Measurements from ENCODE around the gene HLA-B.

Gene HLA-B

GRCh38 chr6:31354864-31355582 is 2.0 kb downstream of the HLA-B start:
- no peaks in the 10 kb centered on the region for H3K9me3 ChIP-seq (replicated peaks; ENCODE audit: insufficient read depth, low read length)
- TF ChIP-seq EZH2phosphoT487 (IDR thresholded peaks at IDR 0.05; ENCODE audit: low read length), result no peak
- TF ChIP-seq EZH2 (optimal IDR thresholded peaks at IDR 0.05; ENCODE audit: low read depth, low read length), result no peak
- no peak for TF ChIP-seq CTCF (IDR thresholded peaks at IDR 0.05; ENCODE audit: low read length)
- H3K79me2 ChIP-seq (ENCODE audit: low read length), result peaks cover 10% of the 10 kb centered on the region
- H3K36me3 ChIP-seq (replicated peaks; ENCODE audit: insufficient read depth, low read length), result no peaks in the 10 kb centered on the region
- DNase-seq, result no peak
- H3K9me2 ChIP-seq (replicated peaks; ENCODE audit: insufficient read depth, low read length), result no peaks in the 10 kb centered on the region
- no peak overlapping the region for H3K9ac ChIP-seq (ENCODE audit: low read length)
- no peaks in the 10 kb centered on the region for H3K4me1 ChIP-seq (ENCODE audit: low read length)
- no peaks in the 10 kb centered on the region for H4K20me1 ChIP-seq (ENCODE audit: insufficient read depth, low read length)
- H3K27ac ChIP-seq (ENCODE audit: low read length), result no peak overlapping the region
- H3F3A ChIP-seq (ENCODE audit: insufficient read depth, low read length), result no peaks in the 10 kb centered on the region; the same call in 1 of the 2 replicates
- no peaks in the 10 kb centered on the region for H3K27me3 ChIP-seq (replicated peaks; ENCODE audit: insufficient read depth, low read length)
- H3K4me2 ChIP-seq (ENCODE audit: low read depth, low read length), result no peak overlapping the region; the same call in 1 of the 2 replicates
- no peak overlapping the region for H2AFZ ChIP-seq (ENCODE audit: low read length)
- H3K4me3 ChIP-seq (ENCODE audit: low read length), result no peak overlapping the region

GRCh38 chr6:31354158-31354863 is 2.7 kb downstream of the HLA-B start:
- H3K27me3 ChIP-seq (replicated peaks; ENCODE audit: insufficient read depth, low read length), result no peaks in the 10 kb centered on the region
- H3K27ac ChIP-seq (ENCODE audit: low read length), result no peak overlapping the region

GRCh38 chr6:31353384-31353945 is 3.5 kb downstream of the HLA-B start:
- Histone ChIP-seq H4K20me1 (ENCODE audit: insufficient read depth, low read length) (no peaks in the 10 kb centered on the region), H2AFZ (ENCODE audit: low read length) (no peak overlapping the region), H3K9ac (ENCODE audit: low read length) (no peak overlapping the region), H3K4me3 (ENCODE audit: low read length) (no peak overlapping the region), H3F3A (ENCODE audit: insufficient read depth, low read length) (no peaks in the 10 kb centered on the region; the same call in 1 of the 2 replicates), H3K27ac (ENCODE audit: low read length) (no peak overlapping the region), H3K79me2 (ENCODE audit: low read length) (peaks cover 10% of the 10 kb centered on the region), H3K9me2 (replicated peaks; ENCODE audit: insufficient read depth, low read length) (no peaks in the 10 kb centered on the region), H3K4me2 (ENCODE audit: low read depth, low read length) (no peak overlapping the region), H3K9me3 (replicated peaks; ENCODE audit: insufficient read depth, low read length) (no peaks in the 10 kb centered on the region), H3K4me1 (ENCODE audit: low read length) (no peaks in the 10 kb centered on the region), H3K36me3 (replicated peaks; ENCODE audit: insufficient read depth, low read length) (no peaks in the 10 kb centered on the region), H3K27me3 (replicated peaks; ENCODE audit: insufficient read depth, low read length) (no peaks in the 10 kb centered on the region)
- no peak for TF ChIP-seq EZH2 (optimal IDR thresholded peaks at IDR 0.05; ENCODE audit: low read depth, low read length)
- TF ChIP-seq CTCF (IDR thresholded peaks at IDR 0.05; ENCODE audit: low read length), result no peak
- TF ChIP-seq EZH2phosphoT487 (IDR thresholded peaks at IDR 0.05; ENCODE audit: low read length), result no peak
- no peak for DNase-seq

More at GRCh38 chr6:31354158-31354863, 2.7 kb downstream of the HLA-B start:
- H2AFZ ChIP-seq (ENCODE audit: low read length), result no peak overlapping the region
- TF ChIP-seq EZH2phosphoT487 (IDR thresholded peaks at IDR 0.05; ENCODE audit: low read length) (no peak), EZH2 (optimal IDR thresholded peaks at IDR 0.05; ENCODE audit: low read depth, low read length) (no peak), CTCF (IDR thresholded peaks at IDR 0.05; ENCODE audit: low read length) (no peak)
- H4K20me1 ChIP-seq (ENCODE audit: insufficient read depth, low read length), result no peaks in the 10 kb centered on the region
- H3F3A ChIP-seq (ENCODE audit: insufficient read depth, low read length), result no peaks in the 10 kb centered on the region; the same call in 1 of the 2 replicates
- no peaks in the 10 kb centered on the region for H3K9me2 ChIP-seq (replicated peaks; ENCODE audit: insufficient read depth, low read length)
- H3K4me3 ChIP-seq (ENCODE audit: low read length), result no peak overlapping the region
- H3K9ac ChIP-seq (ENCODE audit: low read length), result no peak overlapping the region
- DNase-seq, result no peak
- H3K36me3 ChIP-seq (replicated peaks; ENCODE audit: insufficient read depth, low read length), result no peaks in the 10 kb centered on the region
- H3K4me1 ChIP-seq (ENCODE audit: low read length), result no peaks in the 10 kb centered on the region
- no peaks in the 10 kb centered on the region for H3K9me3 ChIP-seq (replicated peaks; ENCODE audit: insufficient read depth, low read length)
- no peak overlapping the region for H3K4me2 ChIP-seq (ENCODE audit: low read depth, low read length)
- peaks cover 10% of the 10 kb centered on the region for H3K79me2 ChIP-seq (ENCODE audit: low read length)
